NB4 (cell line): ENCODE data around the gene MYO18A.
"Not testable (repeated sequence)": the region's sequence is repeated elsewhere in the genome, so short reads cannot be mapped to it uniquely, and the experiment has no call there.

Experiments used
- DNase-seq: peaks from one replicate; pipeline ENCODE4 v3.0.0; 2010; ENCODE audit warnings: low read depth
- H3K4me3 ChIP-seq: one replicate; pipeline ENCODE4 v1.5.1; 2011; ENCODE audit warnings: mild to moderate bottlenecking, low read depth, low read length, moderate library complexity
- CTCF ChIP-seq: IDR thresholded peaks from one replicate; pipeline ENCODE4 v1.5.1; 2012; ENCODE audit warnings: low read depth, low read length
- MAX ChIP-seq: IDR thresholded peaks from 2 replicates; pipeline ENCODE4 v1.6.1; 2011; ENCODE audit warnings: low read depth, low read length
- MYC ChIP-seq: IDR thresholded peaks from 2 replicates; pipeline ENCODE4 v1.6.1; 2011; ENCODE audit warnings: low read depth, low read length
- POLR2A ChIP-seq: IDR thresholded peaks from 2 replicates; pipeline ENCODE4 v1.6.1; 2011; ENCODE audit warnings: mild to moderate bottlenecking; ENCODE audit not compliant: insufficient read length; ENCODE audit errors: extremely low read depth

Gene MYO18A

GRCh38 chr17:29207975-29208374, 27.8 kb upstream of the MYO18A start:
- DNase-seq = no peak
- no peak for TF ChIP-seq POLR2A
- TF ChIP-seq MAX = no peak
- no peak for TF ChIP-seq MYC
- TF ChIP-seq CTCF = no peak
- no peak overlapping the region for H3K4me3 ChIP-seq

GRCh38 chr17:29205047-29205446, 24.8 kb upstream of the MYO18A start:
- TF ChIP-seq CTCF (no peak), MAX (no peak), POLR2A (no peak)
- no peak for DNase-seq
- H3K4me3 ChIP-seq = no peak overlapping the region

GRCh38 chr17:29204068-29204804, 24.0 kb upstream of the MYO18A start:
- not testable (repeated sequence) for H3K4me3 ChIP-seq, DNase-seq

- H3K4me3 ChIP-seq = no peak overlapping the region
- TF ChIP-seq POLR2A = no peak
- TF ChIP-seq CTCF = no peak
- TF ChIP-seq MYC = no peak
- TF ChIP-seq MAX = no peak
- peak; percentile 36 for DNase-seq
These were observed 17.5 kb upstream of the MYO18A start for GRCh38 chr17:29197516-29198272.

- TF ChIP-seq CTCF (no peak), MAX (no peak), POLR2A (no peak), MYC (no peak)
- DNase-seq = peak; percentile 26
- no peak overlapping the region for H3K4me3 ChIP-seq
These were observed 16.7 kb upstream of the MYO18A start for GRCh38 chr17:29196769-29197515.

GRCh38 chr17:29195465-29196081, 15.4 kb upstream of the MYO18A start:
- peak overlapping the region; percentile 45 for H3K4me3 ChIP-seq

More at GRCh38 chr17:29195465-29196081, 15.4 kb upstream of the MYO18A start:
- DNase-seq = peak; percentile 96
- TF ChIP-seq CTCF = no peak
- TF ChIP-seq MAX = peak; percentile 87
- TF ChIP-seq POLR2A = no peak
- peak; percentile 80 for TF ChIP-seq MYC
